ENCODE measurements around the gene RPL29. TPM values are rescaled to one million over a fixed set of nuclear protein-coding genes. Genes with fewer than 3 reads are reported as not detected.

The RPL29 gene
- total RNA-seq, 2 experiments from 2014 or later: 1,843 to 1,901 TPM

GRCh38 chr3:51982352-51982837, 13.3 kb downstream of the RPL29 start:
- Histone ChIP-seq H3K36me3 (ENCODE audit: insufficient read depth, low read length) (no peaks in the 10 kb centered on the region), H3K27me3 (ENCODE audit: control insufficient read depth in 1 of 2, insufficient read depth in 2 of 2, low read length in 2 of 2) (no peaks in the 10 kb centered on the region), H3K4me3 (ENCODE audit: low read length) (peak overlapping the region; percentile 75), H3K9me3 (ENCODE audit: control insufficient read depth in 1 of 2, insufficient read depth in 1 of 2, low read length in 2 of 2) (no peaks in the 10 kb centered on the region), H3K4me1 (ENCODE audit: insufficient read depth, low read length) (peaks cover 47% of the 10 kb centered on the region), H3K27ac (ENCODE audit: low read depth in 1 of 2, low read length in 2 of 2) (peak overlapping the region; percentile 47 to 69)
- peak; percentile 30 for ATAC-seq (ENCODE audit: poor library complexity)
- peak in 3 of 14 experiments; percentile 29 to 66 (median 59) for DNase-seq
- Mint-ChIP-seq H3K9me3 (no peaks in the 10 kb centered on the region), H3K27ac (peak overlapping the region; percentile 81), H3K27me3 (no peaks in the 10 kb centered on the region), H3K4me1 (ENCODE audit: low read depth) (peaks cover 22% of the 10 kb centered on the region), H3K36me3 (ENCODE audit: low read depth) (no peaks in the 10 kb centered on the region), H3K4me3 (peak overlapping the region; percentile 93)
- POLR2A ChIA-PET: interaction anchor here (0.7 to 3.9 kb wide), 13 partner anchors 8 to 1690 kb away, joined by 3 to 33 read pairs (median 5); partner anchors contain the start of genes ABHD14A, ABHD14B, DCAF1 and DUSP7
- CTCF ChIA-PET: interaction anchor here (0.7 to 3.8 kb wide), 9 partner anchors 9 to 177 kb away, joined by 3 to 46 read pairs (median 6); partner anchors contain the start of genes ABHD14A, ABHD14B, DUSP7 and PARP3
- intact Hi-C loops (cut with DNase I, micrococcal nuclease): no loop called here
- TF ChIP-seq CTCF (IDR thresholded peaks at IDR 0.05): peak; percentile 59

- Mint-ChIP-seq H3K9me3 (no peaks in the 10 kb centered on the region), H3K27me3 (no peaks in the 10 kb centered on the region), H3K36me3 (ENCODE audit: low read depth) (peaks cover 4% of the 10 kb centered on the region), H3K27ac (no peak overlapping the region), H3K4me1 (ENCODE audit: low read depth) (peaks cover 37% of the 10 kb centered on the region), H3K4me3 (no peak overlapping the region)
- ATAC-seq (ENCODE audit: poor library complexity) (no peak), DNase-seq (no peak)
- peaks cover 69% of the 10 kb centered on the region for H3K4me1 ChIP-seq (ENCODE audit: insufficient read depth, low read length)
- CTCF ChIA-PET: no interaction called here
- intact Hi-C loops (cut with DNase I, micrococcal nuclease): no loop called here
- no peaks in the 10 kb centered on the region for H3K27me3 ChIP-seq (ENCODE audit: control insufficient read depth in 1 of 2, insufficient read depth in 2 of 2, low read length in 2 of 2)
- POLR2A ChIA-PET: no interaction called here
- H3K9me3 ChIP-seq (ENCODE audit: control insufficient read depth in 1 of 2, insufficient read depth in 1 of 2, low read length in 2 of 2): no peaks in the 10 kb centered on the region
- no peaks in the 10 kb centered on the region for H3K36me3 ChIP-seq (ENCODE audit: insufficient read depth, low read length)
- H3K4me3 ChIP-seq (ENCODE audit: low read length): no peak overlapping the region
- TF ChIP-seq CTCF (IDR thresholded peaks at IDR 0.05): no peak
- no peak overlapping the region for H3K27ac ChIP-seq (ENCODE audit: low read depth in 1 of 2, low read length in 2 of 2)
These were observed 15.4 kb downstream of the RPL29 start for GRCh38 chr3:51980253-51980652.

- no peaks in the 10 kb centered on the region for H3K9me3 ChIP-seq (ENCODE audit: control insufficient read depth in 1 of 2, insufficient read depth in 1 of 2, low read length in 2 of 2)
- DNase-seq (no peak), ATAC-seq (ENCODE audit: poor library complexity) (no peak)
- Mint-ChIP-seq H3K9me3 (no peaks in the 10 kb centered on the region), H3K27ac (peak overlapping the region; percentile 71), H3K4me3 (no peak overlapping the region), H3K36me3 (ENCODE audit: low read depth) (peaks cover 15% of the 10 kb centered on the region), H3K4me1 (ENCODE audit: low read depth) (peaks cover 42% of the 10 kb centered on the region), H3K27me3 (no peaks in the 10 kb centered on the region)
- peaks cover 75% of the 10 kb centered on the region for H3K4me1 ChIP-seq (ENCODE audit: insufficient read depth, low read length)
- TF ChIP-seq CTCF (IDR thresholded peaks at IDR 0.05): no peak
- no peak overlapping the region for H3K27ac ChIP-seq (ENCODE audit: low read depth in 1 of 2, low read length in 2 of 2)
- intact Hi-C loops (cut with DNase I, micrococcal nuclease): no loop called here
- H3K4me3 ChIP-seq (ENCODE audit: low read length): no peak overlapping the region
- no peaks in the 10 kb centered on the region for H3K27me3 ChIP-seq (ENCODE audit: control insufficient read depth in 1 of 2, insufficient read depth in 2 of 2, low read length in 2 of 2)
- ChIA-PET POLR2A (no interaction called here), CTCF (no interaction called here)
- no peaks in the 10 kb centered on the region for H3K36me3 ChIP-seq (ENCODE audit: insufficient read depth, low read length)
These were observed 17.6 kb downstream of the RPL29 start for GRCh38 chr3:51978143-51978502.

Data from CD4-positive, alpha-beta T cell (primary cell).